ENCODE data around the gene PHIP. TPM values are rescaled to one million over a fixed set of nuclear protein-coding genes. Genes with fewer than 3 reads are reported as not detected.

Gene PHIP
- total and polyA plus RNA-seq, 10 of the 15 experiments (the other 5 are each of a cell fraction or from before 2014, with no cell fraction given), result 8.5 to 34.6 (median 17.9) TPM

DNA sequence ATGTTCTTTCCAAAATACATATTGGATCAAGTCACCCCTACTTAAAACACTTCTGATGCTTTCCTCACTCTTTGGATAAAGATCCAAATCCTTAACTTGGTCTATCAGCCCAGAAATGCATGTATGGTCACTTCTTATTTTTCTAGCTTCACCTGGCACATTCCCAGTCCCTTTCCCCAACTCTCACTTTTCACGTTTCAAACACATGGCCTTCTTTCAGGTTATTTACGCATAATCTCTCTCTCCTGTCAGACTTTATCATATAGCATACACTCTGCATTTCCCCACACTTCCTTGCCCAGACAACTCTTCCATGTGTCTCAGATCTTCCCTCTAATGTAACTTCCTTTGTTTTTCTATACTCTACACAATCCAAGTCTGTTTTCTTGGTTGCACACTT lies 12.8 kb downstream of the PHIP start:
- Histone ChIP-seq H3K27ac (ENCODE audit: control insufficient read depth, insufficient read depth) (no peak overlapping the region), H3K79me2 (ENCODE audit: control insufficient read depth, insufficient read depth, low read length) (peaks cover 51% of the 10 kb centered on the region), H3K9me3 (replicated peaks; ENCODE audit: control insufficient read depth, insufficient read depth, low read length) (no peaks in the 10 kb centered on the region), H3K36me3 (ENCODE audit: control insufficient read depth in 2 of 2, insufficient read depth in 2 of 2, low read length in 1 of 2) (peaks cover 0 to 11% of the 10 kb centered on the region in 2 experiments; a peak in 2 of 4 replicates), H4K20me1 (ENCODE audit: control insufficient read depth, insufficient read depth) (no peaks in the 10 kb centered on the region), H3K4me2 (ENCODE audit: control insufficient read depth, insufficient read depth) (no peak overlapping the region), H2AFZ (ENCODE audit: control insufficient read depth, low read depth, low read length) (no peak overlapping the region), H3K27me3 (replicated peaks in 1 of 2; ENCODE audit: control insufficient read depth in 2 of 2, insufficient read depth in 2 of 2, low read length in 1 of 2) (no peaks in the 10 kb centered on the region), H3K9ac (ENCODE audit: control insufficient read depth, insufficient read depth, low read length) (no peak overlapping the region), H3K4me3 (no peak overlapping the region), H3K4me1 (ENCODE audit: control insufficient read depth, insufficient read depth, low read length) (peaks cover 8% of the 10 kb centered on the region)
- 75% methylated on average over 2 of the region's 2 CpGs for WGBS (ENCODE audit: insufficient coverage, insufficient replicate concordance, low lambda C conversion rate, missing lambda C conversion rate)
- intact Hi-C loops (cut with micrococcal nuclease; ENCODE audit: unreplicated experiment) (no loop called here), in situ Hi-C loops (cut with MboI) (no loop called here)
- ChIA-PET CTCF (interaction anchor here (1.1 kb wide), 1 partner anchor 12 kb away, joined by 4 read pairs; no protein-coding TSS in a partner anchor), SMC1A (ENCODE audit: uncharacterized antibody, unreplicated experiment) (interaction anchor here (1.4 to 2.1 kb wide), 4 partner anchors 7 to 22 kb away, joined by 3 to 11 read pairs (median 4); no protein-coding TSS in a partner anchor), POLR2A (interaction anchor here (1.7 kb wide), 1 partner anchor 17 kb away, joined by 5 read pairs; no protein-coding TSS in a partner anchor), RAD21 (ENCODE audit: unreplicated experiment) (interaction anchor here (1.0 kb wide), 1 partner anchor 11 kb away, joined by 3 read pairs; no protein-coding TSS in a partner anchor)
- FAIRE-seq (no peak), ATAC-seq (no peak), DNase-seq (ENCODE audit: low read depth, low spot score) (no peak)
- no TSS peak for BruUV-seq (replicated peaks)
- no peak for TF ChIP-seq FOXM1 (IDR thresholded peaks at IDR 0.05; ENCODE audit: low read depth, low read length)
- TF ChIP-seq ZNF687 (IDR thresholded peaks at IDR 0.05), result no peak
- TF ChIP-seq, protein P1, sequence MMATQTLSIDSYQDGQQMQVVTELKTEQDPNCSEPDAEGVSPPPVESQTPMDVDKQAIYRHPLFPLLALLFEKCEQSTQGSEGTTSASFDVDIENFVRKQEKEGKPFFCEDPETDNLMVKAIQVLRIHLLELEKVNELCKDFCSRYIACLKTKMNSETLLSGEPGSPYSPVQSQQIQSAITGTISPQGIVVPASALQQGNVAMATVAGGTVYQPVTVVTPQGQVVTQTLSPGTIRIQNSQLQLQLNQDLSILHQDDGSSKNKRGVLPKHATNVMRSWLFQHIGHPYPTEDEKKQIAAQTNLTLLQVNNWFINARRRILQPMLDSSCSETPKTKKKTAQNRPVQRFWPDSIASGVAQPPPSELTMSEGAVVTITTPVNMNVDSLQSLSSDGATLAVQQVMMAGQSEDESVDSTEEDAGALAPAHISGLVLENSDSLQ (IDR thresholded peaks at IDR 0.05), result no peak
- no peak for TF ChIP-seq ZNF622 (IDR thresholded peaks at IDR 0.05)
- TF ChIP-seq, protein P2, sequence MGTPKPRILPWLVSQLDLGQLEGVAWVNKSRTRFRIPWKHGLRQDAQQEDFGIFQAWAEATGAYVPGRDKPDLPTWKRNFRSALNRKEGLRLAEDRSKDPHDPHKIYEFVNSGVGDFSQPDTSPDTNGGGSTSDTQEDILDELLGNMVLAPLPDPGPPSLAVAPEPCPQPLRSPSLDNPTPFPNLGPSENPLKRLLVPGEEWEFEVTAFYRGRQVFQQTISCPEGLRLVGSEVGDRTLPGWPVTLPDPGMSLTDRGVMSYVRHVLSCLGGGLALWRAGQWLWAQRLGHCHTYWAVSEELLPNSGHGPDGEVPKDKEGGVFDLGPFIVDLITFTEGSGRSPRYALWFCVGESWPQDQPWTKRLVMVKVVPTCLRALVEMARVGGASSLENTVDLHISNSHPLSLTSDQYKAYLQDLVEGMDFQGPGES (IDR thresholded peaks at IDR 0.05), result no peak
- TF ChIP-seq KLF5 (IDR thresholded peaks at IDR 0.05; ENCODE audit: partially characterized antibody), result no peak
- TF ChIP-seq RUNX3 (IDR thresholded peaks at IDR 0.05; ENCODE audit: low read length), result no peak
- TF ChIP-seq CHD2 (IDR thresholded peaks at IDR 0.05; ENCODE audit: borderline replicate concordance, low read depth, low read length), result no peak
- TF ChIP-seq, protein P3, sequence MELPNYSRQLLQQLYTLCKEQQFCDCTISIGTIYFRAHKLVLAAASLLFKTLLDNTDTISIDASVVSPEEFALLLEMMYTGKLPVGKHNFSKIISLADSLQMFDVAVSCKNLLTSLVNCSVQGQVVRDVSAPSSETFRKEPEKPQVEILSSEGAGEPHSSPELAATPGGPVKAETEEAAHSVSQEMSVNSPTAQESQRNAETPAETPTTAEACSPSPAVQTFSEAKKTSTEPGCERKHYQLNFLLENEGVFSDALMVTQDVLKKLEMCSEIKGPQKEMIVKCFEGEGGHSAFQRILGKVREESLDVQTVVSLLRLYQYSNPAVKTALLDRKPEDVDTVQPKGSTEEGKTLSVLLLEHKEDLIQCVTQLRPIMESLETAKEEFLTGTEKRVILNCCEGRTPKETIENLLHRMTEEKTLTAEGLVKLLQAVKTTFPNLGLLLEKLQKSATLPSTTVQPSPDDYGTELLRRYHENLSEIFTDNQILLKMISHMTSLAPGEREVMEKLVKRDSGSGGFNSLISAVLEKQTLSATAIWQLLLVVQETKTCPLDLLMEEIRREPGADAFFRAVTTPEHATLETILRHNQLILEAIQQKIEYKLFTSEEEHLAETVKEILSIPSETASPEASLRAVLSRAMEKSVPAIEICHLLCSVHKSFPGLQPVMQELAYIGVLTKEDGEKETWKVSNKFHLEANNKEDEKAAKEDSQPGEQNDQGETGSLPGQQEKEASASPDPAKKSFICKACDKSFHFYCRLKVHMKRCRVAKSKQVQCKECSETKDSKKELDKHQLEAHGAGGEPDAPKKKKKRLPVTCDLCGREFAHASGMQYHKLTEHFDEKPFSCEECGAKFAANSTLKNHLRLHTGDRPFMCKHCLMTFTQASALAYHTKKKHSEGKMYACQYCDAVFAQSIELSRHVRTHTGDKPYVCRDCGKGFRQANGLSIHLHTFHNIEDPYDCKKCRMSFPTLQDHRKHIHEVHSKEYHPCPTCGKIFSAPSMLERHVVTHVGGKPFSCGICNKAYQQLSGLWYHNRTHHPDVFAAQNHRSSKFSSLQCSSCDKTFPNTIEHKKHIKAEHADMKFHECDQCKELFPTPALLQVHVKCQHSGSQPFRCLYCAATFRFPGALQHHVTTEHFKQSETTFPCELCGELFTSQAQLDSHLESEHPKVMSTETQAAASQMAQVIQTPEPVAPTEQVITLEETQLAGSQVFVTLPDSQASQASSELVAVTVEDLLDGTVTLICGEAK (IDR thresholded peaks at IDR 0.05; ENCODE audit: borderline replicate concordance), result no peak
- no peak for TF ChIP-seq IRF4 (IDR thresholded peaks at IDR 0.05; ENCODE audit: low read depth, low read length)
- TF ChIP-seq SRF (IDR thresholded peaks at IDR 0.05; ENCODE audit: low read depth in 2 of 2, low read length in 2 of 2), result no peak
- TF ChIP-seq GATAD2B (conservative IDR thresholded peaks at IDR 0.05; ENCODE audit: low read depth), result no peak

Data from GM12878 (cell line).